Immature natural killer cell (primary cell): Measurements from ENCODE around the gene ST6GALNAC4. TPM values are rescaled to one million over a fixed set of nuclear protein-coding genes. Genes with fewer than 3 reads are reported as not detected.

Experiments used
- DNase-seq, 3 donors: peaks; one replicate each; pipeline ENCODE4 v3.0.0; 2022; ENCODE audit warnings: mixed read lengths in 1 of 3
- H3K27ac Mint-ChIP-seq, 6 donors: one replicate each; pipeline ENCODE4 v1.8.0; 2020; ENCODE audit warnings: mixed read lengths in 6 of 6, mild to moderate bottlenecking in 5 of 6, inconsistent platforms in 4 of 6, moderate library complexity in 3 of 6
- H3K27me3 Mint-ChIP-seq, 3 donors: one replicate each; pipeline ENCODE4 v1.8.0; 2020 to 2021; ENCODE audit warnings: low read depth in 3 of 3, mild to moderate bottlenecking in 3 of 3, mixed read lengths in 3 of 3, moderate library complexity in 3 of 3, inconsistent platforms in 1 of 3
- H3K36me3 Mint-ChIP-seq, 3 donors: one replicate each; pipeline ENCODE4 v1.8.0; 2020; ENCODE audit warnings: mixed read lengths in 3 of 3, inconsistent platforms in 2 of 3, mild to moderate bottlenecking in 2 of 3
- H3K4me1 Mint-ChIP-seq, 2 donors: one replicate each; pipeline ENCODE4 v1.8.0; 2020; ENCODE audit warnings: inconsistent platforms in 2 of 2, mild to moderate bottlenecking in 2 of 2, mixed read lengths in 2 of 2, moderate library complexity in 1 of 2
- H3K4me3 Mint-ChIP-seq, 5 donors: one replicate each; pipeline ENCODE4 v1.8.0; 2020; ENCODE audit warnings: mild to moderate bottlenecking in 5 of 5, mixed read lengths in 5 of 5, inconsistent platforms in 3 of 5, moderate library complexity in 3 of 5
- H3K9me3 Mint-ChIP-seq, 6 donors: one replicate each; pipeline ENCODE4 v1.8.0; 2020; ENCODE audit warnings: mild to moderate bottlenecking in 6 of 6, mixed read lengths in 6 of 6, inconsistent platforms in 4 of 6, moderate library complexity in 3 of 6
- polyA plus RNA-seq, 3 donors: library from polyadenylated mRNA; unstranded; fragments of 300-500 nt; fragmentation: Illumina TruSeq; gene quantifications; one replicate each; pipeline ENCODE4 v1.2.3, GENCODE V29; 2021

ST6GALNAC4 gene
- polyA plus RNA-seq, 3 donors from 2014 or later: 8.7 to 20.1 (median 9.1) TPM

- H3K27me3 Mint-ChIP-seq: no peaks in the 10 kb centered on the region
- peaks cover 6 to 9% of the 10 kb centered on the region in 2 donors for H3K4me1 Mint-ChIP-seq
- H3K4me3 Mint-ChIP-seq: no peak overlapping the region
- DNase-seq: no peak
- H3K9me3 Mint-ChIP-seq: no peaks in the 10 kb centered on the region
- no peak overlapping the region for H3K27ac Mint-ChIP-seq
- H3K36me3 Mint-ChIP-seq: peaks cover 0 to 2% (median 0%) of the 10 kb centered on the region in 3 donors
These were observed 38.0 kb upstream of the ST6GALNAC4 start for GRCh38 chr9:127954831-127955293.

- Mint-ChIP-seq H3K4me1 (peaks cover 4 to 9% of the 10 kb centered on the region in 2 donors), H3K36me3 (no peaks in the 10 kb centered on the region), H3K27me3 (no peaks in the 10 kb centered on the region), H3K27ac (no peak overlapping the region), H3K9me3 (no peaks in the 10 kb centered on the region), H3K4me3 (no peak overlapping the region)
- no peak for DNase-seq
These were observed 37.1 kb upstream of the ST6GALNAC4 start for GRCh38 chr9:127953768-127954505.

GRCh38 chr9:127953154-127953553 lies 36.3 kb upstream of the ST6GALNAC4 start:
- Mint-ChIP-seq H3K4me3 (no peak overlapping the region), H3K27ac (no peak overlapping the region), H3K27me3 (no peaks in the 10 kb centered on the region), H3K9me3 (no peaks in the 10 kb centered on the region), H3K36me3 (no peaks in the 10 kb centered on the region), H3K4me1 (peaks cover 6 to 9% of the 10 kb centered on the region in 2 donors)
- DNase-seq: no peak

- Mint-ChIP-seq H3K4me3 (no peak overlapping the region), H3K36me3 (no peaks in the 10 kb centered on the region), H3K27me3 (no peaks in the 10 kb centered on the region), H3K4me1 (peaks cover 5 to 6% of the 10 kb centered on the region in 2 donors), H3K27ac (no peak overlapping the region), H3K9me3 (no peaks in the 10 kb centered on the region)
- no peak for DNase-seq
These were observed 33.9 kb upstream of the ST6GALNAC4 start for GRCh38 chr9:127950513-127951289.

- H3K4me1 Mint-ChIP-seq: peaks cover 0 to 2% of the 10 kb centered on the region in 2 donors
- H3K9me3 Mint-ChIP-seq: no peaks in the 10 kb centered on the region
- H3K36me3 Mint-ChIP-seq: peaks cover 0 to under 1% (median 0%) of the 10 kb centered on the region in 3 donors
- no peaks in the 10 kb centered on the region for H3K27me3 Mint-ChIP-seq
- no peak overlapping the region for H3K27ac Mint-ChIP-seq
- no peak for DNase-seq
- no peak overlapping the region for H3K4me3 Mint-ChIP-seq
These were observed 33.1 kb upstream of the ST6GALNAC4 start for GRCh38 chr9:127949827-127950512.

GRCh38 chr9:127947841-127948710 lies 31.2 kb upstream of the ST6GALNAC4 start:
- Mint-ChIP-seq H3K4me3 (no peak overlapping the region), H3K27me3 (no peaks in the 10 kb centered on the region), H3K9me3 (no peaks in the 10 kb centered on the region), H3K27ac (peak overlapping the region in 2 of 6 donors; percentile 7 to 40), H3K36me3 (peaks cover 0 to 4% (median 0%) of the 10 kb centered on the region in 3 donors), H3K4me1 (peaks cover under 1 to 8% of the 10 kb centered on the region in 2 donors)
- no peak for DNase-seq

- H3K4me3 Mint-ChIP-seq: no peak overlapping the region
- peaks cover 6 to 8% of the 10 kb centered on the region in 2 donors for H3K4me1 Mint-ChIP-seq
- H3K9me3 Mint-ChIP-seq: no peaks in the 10 kb centered on the region
- no peak for DNase-seq
- no peak overlapping the region for H3K27ac Mint-ChIP-seq
- peaks cover 0 to 1% (median 0%) of the 10 kb centered on the region in 3 donors for H3K27me3 Mint-ChIP-seq
- peaks cover 0 to 8% (median 3%) of the 10 kb centered on the region in 3 donors for H3K36me3 Mint-ChIP-seq
These were observed 29.9 kb upstream of the ST6GALNAC4 start for GRCh38 chr9:127946728-127947127.

GRCh38 chr9:127945942-127946341 lies 29.1 kb upstream of the ST6GALNAC4 start:
- H3K27me3 Mint-ChIP-seq: peaks cover 0 to 3% (median 0%) of the 10 kb centered on the region in 3 donors
- H3K27ac Mint-ChIP-seq: no peak overlapping the region
- no peak overlapping the region for H3K4me3 Mint-ChIP-seq
- H3K36me3 Mint-ChIP-seq: peaks cover 0 to 8% (median 3%) of the 10 kb centered on the region in 3 donors
- no peaks in the 10 kb centered on the region for H3K9me3 Mint-ChIP-seq
- no peak for DNase-seq
- peaks cover 6 to 8% of the 10 kb centered on the region in 2 donors for H3K4me1 Mint-ChIP-seq

GRCh38 chr9:127945338-127945737 lies 28.5 kb upstream of the ST6GALNAC4 start:
- Mint-ChIP-seq H3K36me3 (peaks cover 0 to 13% (median 3%) of the 10 kb centered on the region in 3 donors), H3K27me3 (peaks cover 0 to 3% (median 2%) of the 10 kb centered on the region in 3 donors), H3K4me3 (no peak overlapping the region), H3K9me3 (no peaks in the 10 kb centered on the region), H3K27ac (no peak overlapping the region), H3K4me1 (peaks cover 6 to 8% of the 10 kb centered on the region in 2 donors)
- DNase-seq: no peak

- DNase-seq: no peak
- Mint-ChIP-seq H3K27me3 (peaks cover 0 to 3% (median 2%) of the 10 kb centered on the region in 3 donors), H3K4me1 (peaks cover 6 to 8% of the 10 kb centered on the region in 2 donors), H3K27ac (no peak overlapping the region), H3K4me3 (no peak overlapping the region), H3K36me3 (peaks cover 0 to 14% (median 3%) of the 10 kb centered on the region in 3 donors), H3K9me3 (no peaks in the 10 kb centered on the region)
These were observed 27.9 kb upstream of the ST6GALNAC4 start for GRCh38 chr9:127944586-127945218.

GRCh38 chr9:127943731-127944144 lies 26.9 kb upstream of the ST6GALNAC4 start:
- Mint-ChIP-seq H3K4me3 (no peak overlapping the region), H3K9me3 (no peaks in the 10 kb centered on the region), H3K4me1 (peaks cover 6 to 7% of the 10 kb centered on the region in 2 donors), H3K27ac (no peak overlapping the region), H3K36me3 (peaks cover 0 to 14% (median 3%) of the 10 kb centered on the region in 3 donors), H3K27me3 (peaks cover 0 to 3% (median 2%) of the 10 kb centered on the region in 3 donors)
- DNase-seq: peak; percentile 60 to 66 (median 66)

GRCh38 chr9:127943011-127943662 lies 26.3 kb upstream of the ST6GALNAC4 start:
- Mint-ChIP-seq H3K4me1 (peaks cover 6 to 8% of the 10 kb centered on the region in 2 donors), H3K36me3 (peaks cover 0 to 14% (median 3%) of the 10 kb centered on the region in 3 donors), H3K9me3 (no peaks in the 10 kb centered on the region), H3K4me3 (no peak overlapping the region), H3K27me3 (peaks cover 0 to 3% (median 2%) of the 10 kb centered on the region in 3 donors), H3K27ac (peak overlapping the region in 2 of 6 donors; percentile 31 to 86)
- DNase-seq: no peak
